GM23338 (cell line): ENCODE results near the gene PPP1CA. TPM values are rescaled to one million over a fixed set of nuclear protein-coding genes. Genes with fewer than 3 reads are reported as not detected.

Source experiments
- ATAC-seq: fragments of 200-7000 bp; cut with Tn5 transposase; 3 replicates; pipeline ENCODE4 v1.9.1; 2020
- DNase-seq: peaks from one replicate; pipeline ENCODE4 v3.0.0-alpha.2; 2015; ENCODE audit warnings: low spot score
- H2AFZ ChIP-seq: fragments of 200-600 bp; sonication (generic); 2 replicates; pipeline ENCODE4 v1.8.0; 2016; ENCODE audit warnings: antibody characterized with exemption, mild to moderate bottlenecking, moderate library complexity
- H3F3A ChIP-seq: fragments of 200-600 bp; sonication (generic); replicated peaks from 2 replicates; pipeline ENCODE4 v1.8.0; 2017; ENCODE audit warnings: antibody characterized with exemption, mixed run types, low read depth
- H3K27ac ChIP-seq: fragments of 200-600 bp; sonication (generic); 2 replicates; pipeline ENCODE4 v1.6.1; 2016; ENCODE audit warnings: low read depth
- H3K27me3 ChIP-seq: fragments of 200-600 bp; sonication (generic); 2 replicates; pipeline ENCODE4 v1.8.0; 2016; ENCODE audit warnings: mild to moderate bottlenecking, mixed run types, moderate library complexity; ENCODE audit not compliant: insufficient read depth
- H3K36me3 ChIP-seq: fragments of 200-600 bp; sonication (generic); 2 replicates; pipeline ENCODE4 v1.8.0; 2016; ENCODE audit warnings: mild to moderate bottlenecking; ENCODE audit not compliant: insufficient read depth
- H3K4me1 ChIP-seq: fragments of 200-600 bp; sonication (generic); 2 replicates; pipeline ENCODE4 v1.8.0; 2016; ENCODE audit warnings: mild to moderate bottlenecking, moderate library complexity; ENCODE audit not compliant: insufficient read depth
- H3K4me2 ChIP-seq: fragments of 200-600 bp; sonication (generic); 2 replicates; pipeline ENCODE4 v1.7.1; 2017; ENCODE audit warnings: mixed run types
- H3K4me3 ChIP-seq: fragments of 200-600 bp; sonication (generic); 2 replicates; pipeline ENCODE4 v1.6.1; 2016; ENCODE audit warnings: mixed run types
- H3K79me2 ChIP-seq: fragments of 200-600 bp; sonication (generic); replicated peaks from 2 replicates; pipeline ENCODE4 v1.8.0; 2017; ENCODE audit warnings: mild to moderate bottlenecking; ENCODE audit not compliant: insufficient read depth
- H3K9me2 ChIP-seq: fragments of 200-600 bp; sonication (generic); 2 replicates; pipeline ENCODE4 v1.8.0; 2017; ENCODE audit not compliant: insufficient read depth
- H4K20me1 ChIP-seq: fragments of 200-600 bp; sonication (generic); replicated peaks from 2 replicates; pipeline ENCODE4 v1.8.0; 2017; ENCODE audit warnings: mild to moderate bottlenecking; ENCODE audit not compliant: insufficient read depth
- H3K27ac Mint-ChIP-seq: 2 replicates; pipeline ENCODE4 v1.8.0; 2020; ENCODE audit warnings: inconsistent platforms, mild to moderate bottlenecking, moderate library complexity, mixed read lengths
- H3K27me3 Mint-ChIP-seq: 3 replicates; pipeline ENCODE4 v1.8.0; 2022; ENCODE audit warnings: low read depth, mild to moderate bottlenecking, moderate library complexity, mixed read lengths, inconsistent platforms; ENCODE audit not compliant: insufficient read depth, poor library complexity
- H3K36me3 Mint-ChIP-seq: 3 replicates; pipeline ENCODE4 v1.8.0; 2021; ENCODE audit warnings: low read depth, mild to moderate bottlenecking, inconsistent platforms, moderate library complexity, mixed read lengths
- H3K4me1 Mint-ChIP-seq: 3 replicates; pipeline ENCODE4 v1.8.0; 2020; ENCODE audit warnings: mild to moderate bottlenecking, inconsistent platforms, mixed read lengths
- H3K4me3 Mint-ChIP-seq: 3 replicates; pipeline ENCODE4 v1.8.0; 2021; ENCODE audit warnings: moderate library complexity, mild to moderate bottlenecking, inconsistent platforms, mixed read lengths
- H3K9me3 Mint-ChIP-seq: 3 replicates; pipeline ENCODE4 v1.8.0; 2020; ENCODE audit warnings: moderate library complexity, mild to moderate bottlenecking, inconsistent platforms, mixed read lengths
- CREB1 ChIP-seq: fragments of 250-450 bp; sonication (Bioruptor Pico); IDR thresholded peaks from 2 replicates; pipeline ENCODE4 v1.5.0; 2020; ENCODE audit warnings: low read depth, mild to moderate bottlenecking, moderate library complexity
- EZH2 ChIP-seq: fragments of 200-600 bp; sonication (generic); IDR thresholded peaks from one replicate; pipeline ENCODE4 v1.8.0; 2017; ENCODE audit warnings: antibody characterized with exemption, mild to moderate bottlenecking, low read depth; ENCODE audit not compliant: unreplicated experiment
- EZH2phosphoT487 ChIP-seq: fragments of 200-600 bp; sonication (generic); IDR thresholded peaks from one replicate; pipeline ENCODE4 v1.8.1; 2018; ENCODE audit warnings: antibody characterized with exemption; ENCODE audit not compliant: unreplicated experiment
- JUNB ChIP-seq: IDR thresholded peaks from one replicate; pipeline ENCODE4 v1.6.1; 2016; ENCODE audit warnings: antibody characterized with exemption; ENCODE audit not compliant: unreplicated experiment
- NANOG ChIP-seq: IDR thresholded peaks from 2 replicates; pipeline ENCODE4 v1.6.1; 2016; ENCODE audit warnings: antibody characterized with exemption, borderline replicate concordance
- POLR2AphosphoS5 ChIP-seq: IDR thresholded peaks from 2 replicates; pipeline ENCODE4 v1.6.1; 2016; ENCODE audit warnings: antibody characterized with exemption, low read depth
- STAT1 ChIP-seq: IDR thresholded peaks from one replicate; pipeline ENCODE4 v1.6.1; 2016; ENCODE audit warnings: antibody characterized with exemption; ENCODE audit not compliant: unreplicated experiment
- ZNF114 ChIP-seq: fragments of 250-450 bp; sonication (Bioruptor Pico); IDR thresholded peaks from 2 replicates; pipeline ENCODE4 v1.5.0; 2020; ENCODE audit warnings: mild to moderate bottlenecking, moderate library complexity
- ZNF331 ChIP-seq: fragments of 250-450 bp; sonication (Bioruptor Pico); IDR thresholded peaks from 2 replicates; pipeline ENCODE4 v1.5.0; 2020; ENCODE audit warnings: low read depth, mild to moderate bottlenecking, moderate library complexity
- polyA plus RNA-seq: library from polyadenylated mRNA; unstranded; fragments of >200 nt; fragmentation: Nextera tagmentation; extraction: Ambion mirVana; gene quantifications from 2 replicates; pipeline ENCODE4 v1.2.1, GENCODE V29; 2016
- total RNA-seq: library from RNA; depleted of rRNA; stranded (reverse); fragments of >200 nt; shearing (Covaris generic); gene quantifications from 2 replicates; pipeline ENCODE4 v1.2.3, GENCODE V29; 2014
- TF ChIP-seq, protein P1 (sequence below), 2 experiments: fragments of 200-600 bp in 1 of 2; sonication (generic) in 1 of 2; conservative IDR thresholded peaks; 2 replicates each; pipeline versions ENCODE4 v1.5.1 to v1.6.1; 2016 to 2017; ENCODE audit warnings: antibody characterized with exemption in 2 of 2, low read depth in 2 of 2, mild to moderate bottlenecking in 2 of 2, moderate library complexity in 1 of 2
- TF ChIP-seq, protein P2 (sequence below): fragments of 250-450 bp; sonication (Bioruptor Pico); IDR thresholded peaks from 2 replicates; pipeline ENCODE4 v1.5.0; 2020; ENCODE audit warnings: mild to moderate bottlenecking, moderate library complexity
- TF ChIP-seq, protein P3 (sequence below): IDR thresholded peaks from one replicate; pipeline ENCODE4 v1.6.1; 2018; ENCODE audit warnings: antibody characterized with exemption; ENCODE audit not compliant: unreplicated experiment
- TF ChIP-seq, protein P4 (sequence below): IDR thresholded peaks from 2 replicates; pipeline ENCODE4 v1.6.1; 2016; ENCODE audit warnings: antibody characterized with exemption

PPP1CA gene
- total and polyA plus RNA-seq, 2 experiments from 2014 or later: 217 to 237 TPM

DNA sequence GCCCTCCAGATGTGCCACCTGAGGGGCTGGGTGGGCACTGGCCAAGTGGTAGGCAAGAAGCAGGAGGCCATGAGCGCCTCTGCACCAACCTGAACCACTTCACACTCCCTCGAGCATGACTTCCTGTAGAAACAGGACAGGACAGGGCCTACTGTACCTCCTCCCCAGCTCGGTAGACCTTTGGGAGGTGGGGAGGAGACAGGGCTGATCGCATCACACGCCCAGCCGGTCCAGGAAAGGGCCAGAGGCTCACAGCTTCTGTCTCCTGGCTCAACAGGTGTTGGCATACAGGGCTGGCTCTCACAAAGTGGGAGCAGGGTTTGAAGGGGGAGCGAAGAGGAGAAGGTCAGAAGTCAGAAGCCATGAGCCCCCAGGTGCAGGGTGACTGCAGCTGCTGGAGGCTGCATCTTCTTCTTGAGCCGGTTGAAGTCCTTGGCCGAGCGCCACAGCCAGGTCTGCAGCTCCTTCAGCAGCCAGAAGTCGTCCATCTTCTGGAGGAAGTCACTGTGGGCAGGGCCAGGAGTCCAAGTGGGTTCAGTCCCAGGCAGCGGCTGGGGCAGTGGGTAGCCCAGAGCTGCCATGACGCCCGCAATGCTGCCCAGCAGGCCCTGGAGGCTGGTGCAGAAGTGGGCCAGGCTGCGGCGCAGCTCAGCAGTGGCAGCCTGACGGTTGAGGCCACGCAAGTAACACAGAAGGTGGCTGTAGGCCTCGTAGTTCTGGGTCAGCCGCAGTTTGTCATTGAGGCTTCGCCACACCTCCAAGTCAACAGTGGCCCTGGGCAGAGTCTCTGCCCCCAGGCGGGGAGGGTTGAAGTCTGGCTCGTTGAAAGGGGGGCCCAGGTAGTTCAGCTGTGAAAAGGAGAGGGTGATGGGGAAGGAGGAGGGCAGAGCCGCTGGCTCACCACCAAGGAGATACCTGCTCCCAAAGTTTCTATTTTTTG is 36.6 kb downstream of the PPP1CA start:
- TF ChIP-seq JUNB (no peak), NANOG (no peak), ZNF114 (CRISPR knock-in tag) (no peak), POLR2AphosphoS5 (no peak), EZH2phosphoT487 (no peak), EZH2 (no peak), STAT1 (no peak), ZNF331 (CRISPR knock-in tag) (no peak), CREB1 (CRISPR knock-in tag) (no peak)
- TF ChIP-seq, protein P1, sequence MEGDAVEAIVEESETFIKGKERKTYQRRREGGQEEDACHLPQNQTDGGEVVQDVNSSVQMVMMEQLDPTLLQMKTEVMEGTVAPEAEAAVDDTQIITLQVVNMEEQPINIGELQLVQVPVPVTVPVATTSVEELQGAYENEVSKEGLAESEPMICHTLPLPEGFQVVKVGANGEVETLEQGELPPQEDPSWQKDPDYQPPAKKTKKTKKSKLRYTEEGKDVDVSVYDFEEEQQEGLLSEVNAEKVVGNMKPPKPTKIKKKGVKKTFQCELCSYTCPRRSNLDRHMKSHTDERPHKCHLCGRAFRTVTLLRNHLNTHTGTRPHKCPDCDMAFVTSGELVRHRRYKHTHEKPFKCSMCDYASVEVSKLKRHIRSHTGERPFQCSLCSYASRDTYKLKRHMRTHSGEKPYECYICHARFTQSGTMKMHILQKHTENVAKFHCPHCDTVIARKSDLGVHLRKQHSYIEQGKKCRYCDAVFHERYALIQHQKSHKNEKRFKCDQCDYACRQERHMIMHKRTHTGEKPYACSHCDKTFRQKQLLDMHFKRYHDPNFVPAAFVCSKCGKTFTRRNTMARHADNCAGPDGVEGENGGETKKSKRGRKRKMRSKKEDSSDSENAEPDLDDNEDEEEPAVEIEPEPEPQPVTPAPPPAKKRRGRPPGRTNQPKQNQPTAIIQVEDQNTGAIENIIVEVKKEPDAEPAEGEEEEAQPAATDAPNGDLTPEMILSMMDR (conservative IDR thresholded peaks at IDR 0.05; ENCODE audit: low read depth in 2 of 2): no peak
- TF ChIP-seq, protein P2, sequence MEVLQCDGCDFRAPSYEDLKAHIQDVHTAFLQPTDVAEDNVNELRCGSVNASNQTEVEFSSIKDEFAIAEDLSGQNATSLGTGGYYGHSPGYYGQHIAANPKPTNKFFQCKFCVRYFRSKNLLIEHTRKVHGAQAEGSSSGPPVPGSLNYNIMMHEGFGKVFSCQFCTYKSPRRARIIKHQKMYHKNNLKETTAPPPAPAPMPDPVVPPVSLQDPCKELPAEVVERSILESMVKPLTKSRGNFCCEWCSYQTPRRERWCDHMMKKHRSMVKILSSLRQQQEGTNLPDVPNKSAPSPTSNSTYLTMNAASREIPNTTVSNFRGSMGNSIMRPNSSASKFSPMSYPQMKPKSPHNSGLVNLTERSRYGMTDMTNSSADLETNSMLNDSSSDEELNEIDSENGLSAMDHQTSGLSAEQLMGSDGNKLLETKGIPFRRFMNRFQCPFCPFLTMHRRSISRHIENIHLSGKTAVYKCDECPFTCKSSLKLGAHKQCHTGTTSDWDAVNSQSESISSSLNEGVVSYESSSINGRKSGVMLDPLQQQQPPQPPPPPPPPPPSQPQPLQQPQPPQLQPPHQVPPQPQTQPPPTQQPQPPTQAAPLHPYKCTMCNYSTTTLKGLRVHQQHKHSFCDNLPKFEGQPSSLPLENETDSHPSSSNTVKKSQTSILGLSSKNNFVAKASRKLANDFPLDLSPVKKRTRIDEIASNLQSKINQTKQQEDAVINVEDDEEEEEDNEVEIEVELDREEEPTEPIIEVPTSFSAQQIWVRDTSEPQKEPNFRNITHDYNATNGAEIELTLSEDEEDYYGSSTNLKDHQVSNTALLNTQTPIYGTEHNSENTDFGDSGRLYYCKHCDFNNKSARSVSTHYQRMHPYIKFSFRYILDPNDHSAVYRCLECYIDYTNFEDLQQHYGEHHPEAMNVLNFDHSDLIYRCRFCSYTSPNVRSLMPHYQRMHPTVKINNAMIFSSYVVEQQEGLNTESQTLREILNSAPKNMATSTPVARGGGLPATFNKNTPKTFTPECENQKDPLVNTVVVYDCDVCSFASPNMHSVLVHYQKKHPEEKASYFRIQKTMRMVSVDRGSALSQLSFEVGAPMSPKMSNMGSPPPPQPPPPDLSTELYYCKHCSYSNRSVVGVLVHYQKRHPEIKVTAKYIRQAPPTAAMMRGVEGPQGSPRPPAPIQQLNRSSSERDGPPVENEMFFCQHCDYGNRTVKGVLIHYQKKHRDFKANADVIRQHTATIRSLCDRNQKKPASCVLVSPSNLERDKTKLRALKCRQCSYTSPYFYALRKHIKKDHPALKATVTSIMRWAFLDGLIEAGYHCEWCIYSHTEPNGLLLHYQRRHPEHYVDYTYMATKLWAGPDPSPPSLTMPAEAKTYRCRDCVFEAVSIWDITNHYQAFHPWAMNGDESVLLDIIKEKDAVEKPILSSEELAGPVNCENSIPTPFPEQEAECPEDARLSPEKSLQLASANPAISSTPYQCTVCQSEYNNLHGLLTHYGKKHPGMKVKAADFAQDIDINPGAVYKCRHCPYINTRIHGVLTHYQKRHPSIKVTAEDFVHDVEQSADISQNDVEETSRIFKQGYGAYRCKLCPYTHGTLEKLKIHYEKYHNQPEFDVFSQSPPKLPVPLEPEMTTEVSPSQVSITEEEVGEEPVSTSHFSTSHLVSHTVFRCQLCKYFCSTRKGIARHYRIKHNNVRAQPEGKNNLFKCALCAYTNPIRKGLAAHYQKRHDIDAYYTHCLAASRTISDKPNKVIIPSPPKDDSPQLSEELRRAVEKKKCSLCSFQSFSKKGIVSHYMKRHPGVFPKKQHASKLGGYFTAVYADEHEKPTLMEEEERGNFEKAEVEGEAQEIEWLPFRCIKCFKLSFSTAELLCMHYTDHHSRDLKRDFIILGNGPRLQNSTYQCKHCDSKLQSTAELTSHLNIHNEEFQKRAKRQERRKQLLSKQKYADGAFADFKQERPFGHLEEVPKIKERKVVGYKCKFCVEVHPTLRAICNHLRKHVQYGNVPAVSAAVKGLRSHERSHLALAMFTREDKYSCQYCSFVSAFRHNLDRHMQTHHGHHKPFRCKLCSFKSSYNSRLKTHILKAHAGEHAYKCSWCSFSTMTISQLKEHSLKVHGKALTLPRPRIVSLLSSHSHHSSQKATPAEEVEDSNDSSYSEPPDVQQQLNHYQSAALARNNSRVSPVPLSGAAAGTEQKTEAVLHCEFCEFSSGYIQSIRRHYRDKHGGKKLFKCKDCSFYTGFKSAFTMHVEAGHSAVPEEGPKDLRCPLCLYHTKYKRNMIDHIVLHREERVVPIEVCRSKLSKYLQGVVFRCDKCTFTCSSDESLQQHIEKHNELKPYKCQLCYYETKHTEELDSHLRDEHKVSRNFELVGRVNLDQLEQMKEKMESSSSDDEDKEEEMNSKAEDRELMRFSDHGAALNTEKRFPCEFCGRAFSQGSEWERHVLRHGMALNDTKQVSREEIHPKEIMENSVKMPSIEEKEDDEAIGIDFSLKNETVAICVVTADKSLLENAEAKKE (CRISPR knock-in tag): no peak
- TF ChIP-seq, protein P3, sequence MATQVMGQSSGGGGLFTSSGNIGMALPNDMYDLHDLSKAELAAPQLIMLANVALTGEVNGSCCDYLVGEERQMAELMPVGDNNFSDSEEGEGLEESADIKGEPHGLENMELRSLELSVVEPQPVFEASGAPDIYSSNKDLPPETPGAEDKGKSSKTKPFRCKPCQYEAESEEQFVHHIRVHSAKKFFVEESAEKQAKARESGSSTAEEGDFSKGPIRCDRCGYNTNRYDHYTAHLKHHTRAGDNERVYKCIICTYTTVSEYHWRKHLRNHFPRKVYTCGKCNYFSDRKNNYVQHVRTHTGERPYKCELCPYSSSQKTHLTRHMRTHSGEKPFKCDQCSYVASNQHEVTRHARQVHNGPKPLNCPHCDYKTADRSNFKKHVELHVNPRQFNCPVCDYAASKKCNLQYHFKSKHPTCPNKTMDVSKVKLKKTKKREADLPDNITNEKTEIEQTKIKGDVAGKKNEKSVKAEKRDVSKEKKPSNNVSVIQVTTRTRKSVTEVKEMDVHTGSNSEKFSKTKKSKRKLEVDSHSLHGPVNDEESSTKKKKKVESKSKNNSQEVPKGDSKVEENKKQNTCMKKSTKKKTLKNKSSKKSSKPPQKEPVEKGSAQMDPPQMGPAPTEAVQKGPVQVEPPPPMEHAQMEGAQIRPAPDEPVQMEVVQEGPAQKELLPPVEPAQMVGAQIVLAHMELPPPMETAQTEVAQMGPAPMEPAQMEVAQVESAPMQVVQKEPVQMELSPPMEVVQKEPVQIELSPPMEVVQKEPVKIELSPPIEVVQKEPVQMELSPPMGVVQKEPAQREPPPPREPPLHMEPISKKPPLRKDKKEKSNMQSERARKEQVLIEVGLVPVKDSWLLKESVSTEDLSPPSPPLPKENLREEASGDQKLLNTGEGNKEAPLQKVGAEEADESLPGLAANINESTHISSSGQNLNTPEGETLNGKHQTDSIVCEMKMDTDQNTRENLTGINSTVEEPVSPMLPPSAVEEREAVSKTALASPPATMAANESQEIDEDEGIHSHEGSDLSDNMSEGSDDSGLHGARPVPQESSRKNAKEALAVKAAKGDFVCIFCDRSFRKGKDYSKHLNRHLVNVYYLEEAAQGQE: no peak
- TF ChIP-seq, protein P4, sequence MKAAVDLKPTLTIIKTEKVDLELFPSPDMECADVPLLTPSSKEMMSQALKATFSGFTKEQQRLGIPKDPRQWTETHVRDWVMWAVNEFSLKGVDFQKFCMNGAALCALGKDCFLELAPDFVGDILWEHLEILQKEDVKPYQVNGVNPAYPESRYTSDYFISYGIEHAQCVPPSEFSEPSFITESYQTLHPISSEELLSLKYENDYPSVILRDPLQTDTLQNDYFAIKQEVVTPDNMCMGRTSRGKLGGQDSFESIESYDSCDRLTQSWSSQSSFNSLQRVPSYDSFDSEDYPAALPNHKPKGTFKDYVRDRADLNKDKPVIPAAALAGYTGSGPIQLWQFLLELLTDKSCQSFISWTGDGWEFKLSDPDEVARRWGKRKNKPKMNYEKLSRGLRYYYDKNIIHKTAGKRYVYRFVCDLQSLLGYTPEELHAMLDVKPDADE: no peak
- H3K79me2 ChIP-seq: no peaks in the 10 kb centered on the region

More for the DNA sequence above, 36.6 kb downstream of the PPP1CA start:
- no peak overlapping the region for H3K27ac ChIP-seq
- peaks cover 18% of the 10 kb centered on the region for H3K4me1 Mint-ChIP-seq
- peaks cover 11% of the 10 kb centered on the region for H3K4me1 ChIP-seq
- no peaks in the 10 kb centered on the region; the same call in 2 of the 3 replicates for H3K36me3 Mint-ChIP-seq
- H3F3A ChIP-seq: no peaks in the 10 kb centered on the region
- ATAC-seq: no peak
- no peak overlapping the region for H3K4me3 ChIP-seq
- no peaks in the 10 kb centered on the region for H4K20me1 ChIP-seq
- H3K27me3 Mint-ChIP-seq: peaks cover 18% of the 10 kb centered on the region
- no peaks in the 10 kb centered on the region for H3K9me3 Mint-ChIP-seq
- no peak overlapping the region; the same call in 2 of the 3 replicates for H3K4me3 Mint-ChIP-seq
- H3K36me3 ChIP-seq: no peaks in the 10 kb centered on the region
- no peak overlapping the region for H3K27ac Mint-ChIP-seq
- no peaks in the 10 kb centered on the region for H3K9me2 ChIP-seq
- no peak overlapping the region for H2AFZ ChIP-seq
- H3K4me2 ChIP-seq: peak overlapping the region; percentile 32; the same call in 1 of the 2 replicates
- DNase-seq: no peak
- H3K27me3 ChIP-seq: peaks cover 30% of the 10 kb centered on the region
